HepG2 (cell line): ENCODE data around the gene TBCD. TPM values are rescaled to one million over a fixed set of nuclear protein-coding genes. Genes with fewer than 3 reads are reported as not detected.

Source experiments
- HDAC1 ChIP-seq: sonication (generic); formaldehyde crosslinking; IDR thresholded peaks from 2 replicates; pipeline ENCODE4 v1.5.1; 2020; ENCODE audit warnings: mild to moderate bottlenecking, missing genetic modification reagents
- ISL2 ChIP-seq: sonication (generic); formaldehyde crosslinking; IDR thresholded peaks from 2 replicates; pipeline ENCODE4 v1.5.0; 2020; ENCODE audit warnings: missing genetic modification reagents
- KAT7 ChIP-seq: IDR thresholded peaks from 2 replicates; pipeline ENCODE4 v1.6.1; 2018; ENCODE audit warnings: borderline replicate concordance, missing compliant biosample characterization
- KDM5A ChIP-seq: fragments of 200-600 bp; sonication (generic); IDR thresholded peaks from 2 replicates; pipeline ENCODE4 v1.7.0; 2018; ENCODE audit warnings: antibody characterized with exemption, mild to moderate bottlenecking, low read length, borderline replicate concordance
- KLF11 ChIP-seq: IDR thresholded peaks from 2 replicates; pipeline ENCODE4 v1.6.1; 2016; ENCODE audit warnings: missing compliant biosample characterization
- NFATC3 ChIP-seq: sonication (generic); formaldehyde crosslinking; IDR thresholded peaks from 2 replicates; pipeline ENCODE4 v1.5.1; 2020; ENCODE audit warnings: mild to moderate bottlenecking, missing genetic modification reagents
- NONO ChIP-seq, 2 experiments: fragments of 450-650 bp in 1 of 2; sonication (generic) in 1 of 2; formaldehyde crosslinking in 1 of 2; IDR thresholded peaks in 1 of 2; conservative IDR thresholded peaks in 1 of 2; 2 replicates each; pipeline versions ENCODE4 v1.6.1 to v1.8.0; 2017 to 2022; ENCODE audit warnings: mild to moderate bottlenecking in 1 of 2, missing genetic modification reagents in 1 of 2, moderate library complexity in 1 of 2
- PPARG ChIP-seq: conservative IDR thresholded peaks from 2 replicates; pipeline ENCODE4 v1.6.1; 2016; ENCODE audit warnings: missing biosample characterization, missing genetic modification reagents
- SRSF9 ChIP-seq: fragments of 200-400 bp; formaldehyde crosslinking; IDR thresholded peaks from 2 replicates; pipeline ENCODE4 v1.6.1; 2018; ENCODE audit warnings: borderline replicate concordance, mild to moderate bottlenecking, low read depth, low read length; ENCODE audit not compliant: insufficient read depth, poor library complexity, severe bottlenecking
- ZC3H13 ChIP-seq: sonication (generic); formaldehyde crosslinking; IDR thresholded peaks from 2 replicates; pipeline ENCODE4 v1.8.1; 2023; ENCODE audit warnings: mild to moderate bottlenecking, missing genetic modification reagents, moderate library complexity
- ZKSCAN8 ChIP-seq: IDR thresholded peaks from 2 replicates; pipeline ENCODE4 v1.6.1; 2016; ENCODE audit warnings: borderline replicate concordance, missing genetic modification reagents, missing compliant biosample characterization
- ZNF17 ChIP-seq: sonication (generic); formaldehyde crosslinking; IDR thresholded peaks from 2 replicates; pipeline ENCODE4 v1.5.0; 2020; ENCODE audit warnings: mild to moderate bottlenecking, missing genetic modification reagents
- ZNF547 ChIP-seq: sonication (generic); formaldehyde crosslinking; IDR thresholded peaks from 2 replicates; pipeline ENCODE4 v1.5.1; 2020; ENCODE audit warnings: mild to moderate bottlenecking, missing genetic modification reagents
- polyA plus RNA-seq, 8 experiments: library from polyadenylated mRNA; depleted of rRNA in 3 of 8; stranded (reverse) in 7 of 8; unstranded in 1 of 8; fragments of >200 nt; fragmentation: Illumina TruSeq in 4 of 8; extraction: Trizol in 4 of 8; gene quantifications; 2 replicates each; pipeline versions ENCODE4 v1.2.1 to v1.2.3, GENCODE V29; 2011 to 2016; ENCODE audit warnings: low read depth in 4 of 8, missing spikeins in 1 of 8, mixed read lengths in 1 of 8; ENCODE audit not compliant: insufficient read depth in 1 of 8
- total RNA-seq, 5 experiments: library from RNA; depleted of rRNA; stranded (reverse); fragments of >200 nt; fragmentation: Illumina TruSeq; extraction: Trizol; gene quantifications; 2 replicates each; pipeline ENCODE4 v1.2.3, GENCODE V29; 2016; ENCODE audit warnings: low read depth in 1 of 5
- TF ChIP-seq, protein P1 (sequence below): sonication (generic); formaldehyde crosslinking; IDR thresholded peaks from 2 replicates; pipeline ENCODE4 v1.8.0; 2022; ENCODE audit warnings: mild to moderate bottlenecking, missing genetic modification reagents, moderate library complexity
- TF ChIP-seq, protein P2 (sequence below): sonication (generic); formaldehyde crosslinking; IDR thresholded peaks from 2 replicates; pipeline ENCODE4 v1.4.0; 2020; ENCODE audit warnings: mild to moderate bottlenecking, missing genetic modification reagents
- TF ChIP-seq, protein P3 (sequence below), 2 experiments: sonication (generic) in 1 of 2; formaldehyde crosslinking in 1 of 2; IDR thresholded peaks; 2 replicates each; pipeline versions ENCODE4 v1.4.0 to v1.6.1; 2018 to 2020; ENCODE audit warnings: missing genetic modification reagents in 2 of 2, borderline replicate concordance in 1 of 2, low read depth in 1 of 2, mild to moderate bottlenecking in 1 of 2, missing biosample characterization in 1 of 2
- TF ChIP-seq, protein P4 (sequence below): sonication (generic); formaldehyde crosslinking; IDR thresholded peaks from 2 replicates; pipeline ENCODE4 v1.8.1; 2023; ENCODE audit warnings: mild to moderate bottlenecking, moderate library complexity, missing genetic modification reagents
- TF ChIP-seq, protein P5 (sequence below): sonication (generic); formaldehyde crosslinking; IDR thresholded peaks from 2 replicates; pipeline ENCODE4 v1.4.0; 2020; ENCODE audit warnings: missing genetic modification reagents
- TF ChIP-seq, protein P6 (sequence below): sonication (generic); formaldehyde crosslinking; IDR thresholded peaks from 2 replicates; pipeline ENCODE4 v1.4.0; 2020; ENCODE audit warnings: missing genetic modification reagents

The TBCD gene
- total and polyA plus RNA-seq, 2 of the 13 experiments (the other 11 are each of a cell fraction or from before 2014, with no cell fraction given): 33.9 to 54.8 TPM

DNA sequence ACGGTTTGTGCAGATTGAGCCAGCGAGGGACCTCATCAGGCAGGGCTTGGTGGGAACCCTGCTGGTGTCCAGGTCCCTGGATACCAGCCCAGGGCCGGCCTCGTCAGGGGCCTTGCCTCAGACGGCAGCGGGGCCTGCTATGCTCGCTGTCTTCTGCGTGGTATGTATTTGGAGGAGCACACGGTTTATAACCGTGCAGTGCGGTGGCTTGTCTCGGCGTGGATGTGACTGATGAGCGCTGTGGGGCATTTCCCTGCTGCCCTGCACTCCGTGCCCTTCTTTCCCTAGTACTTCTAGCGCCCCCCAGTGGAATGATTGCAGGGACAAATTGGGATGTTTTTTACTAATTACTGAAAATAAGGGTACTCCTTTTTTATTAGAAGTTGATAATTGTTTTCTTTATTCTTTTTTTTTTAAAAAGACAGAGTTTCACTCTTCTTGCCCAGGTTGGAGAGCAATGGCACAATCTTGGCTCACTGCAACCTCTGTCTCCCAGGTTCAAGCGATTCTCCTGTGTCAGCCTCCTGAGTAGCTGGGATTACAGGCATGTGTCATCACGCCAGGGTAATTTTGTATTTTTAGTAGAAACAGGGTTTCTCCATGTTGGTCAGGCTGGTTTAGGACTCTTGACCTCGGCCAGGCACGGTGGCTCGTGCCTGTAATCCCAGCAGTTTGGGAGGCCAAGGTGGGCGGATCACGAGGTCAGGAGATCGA is 15.3 kb downstream of the TBCD start (continued):
- TF ChIP-seq ZKSCAN8 (CRISPR knock-in tag): 0 out of 2 replicates have a peak, but pooled peaks have one; percentile 22
- TF ChIP-seq, protein P1, sequence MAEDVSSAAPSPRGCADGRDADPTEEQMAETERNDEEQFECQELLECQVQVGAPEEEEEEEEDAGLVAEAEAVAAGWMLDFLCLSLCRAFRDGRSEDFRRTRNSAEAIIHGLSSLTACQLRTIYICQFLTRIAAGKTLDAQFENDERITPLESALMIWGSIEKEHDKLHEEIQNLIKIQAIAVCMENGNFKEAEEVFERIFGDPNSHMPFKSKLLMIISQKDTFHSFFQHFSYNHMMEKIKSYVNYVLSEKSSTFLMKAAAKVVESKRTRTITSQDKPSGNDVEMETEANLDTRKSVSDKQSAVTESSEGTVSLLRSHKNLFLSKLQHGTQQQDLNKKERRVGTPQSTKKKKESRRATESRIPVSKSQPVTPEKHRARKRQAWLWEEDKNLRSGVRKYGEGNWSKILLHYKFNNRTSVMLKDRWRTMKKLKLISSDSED (CRISPR knock-in tag): no peak
- no peak for TF ChIP-seq NFATC3 (CRISPR knock-in tag)
- TF ChIP-seq ISL2 (CRISPR knock-in tag): 0 out of 2 replicates have a peak, but pooled peaks have one; percentile 31
- TF ChIP-seq ZNF547 (CRISPR knock-in tag): no peak; the same call in 1 of the 2 replicates
- no peak for TF ChIP-seq HDAC1 (CRISPR knock-in tag)
- TF ChIP-seq, protein P2, sequence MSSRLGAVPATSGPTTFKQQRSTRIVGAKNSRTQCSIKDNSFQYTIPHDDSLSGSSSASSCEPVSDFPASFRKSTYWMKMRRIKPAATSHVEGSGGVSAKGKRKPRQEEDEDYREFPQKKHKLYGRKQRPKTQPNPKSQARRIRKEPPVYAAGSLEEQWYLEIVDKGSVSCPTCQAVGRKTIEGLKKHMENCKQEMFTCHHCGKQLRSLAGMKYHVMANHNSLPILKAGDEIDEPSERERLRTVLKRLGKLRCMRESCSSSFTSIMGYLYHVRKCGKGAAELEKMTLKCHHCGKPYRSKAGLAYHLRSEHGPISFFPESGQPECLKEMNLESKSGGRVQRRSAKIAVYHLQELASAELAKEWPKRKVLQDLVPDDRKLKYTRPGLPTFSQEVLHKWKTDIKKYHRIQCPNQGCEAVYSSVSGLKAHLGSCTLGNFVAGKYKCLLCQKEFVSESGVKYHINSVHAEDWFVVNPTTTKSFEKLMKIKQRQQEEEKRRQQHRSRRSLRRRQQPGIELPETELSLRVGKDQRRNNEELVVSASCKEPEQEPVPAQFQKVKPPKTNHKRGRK (CRISPR knock-in tag): no peak
- TF ChIP-seq PPARG (CRISPR knock-in tag): no peak
- TF ChIP-seq SRSF9: no peak
- no peak for TF ChIP-seq KAT7
- TF ChIP-seq KLF11 (CRISPR knock-in tag): no peak
- TF ChIP-seq, protein P3, sequence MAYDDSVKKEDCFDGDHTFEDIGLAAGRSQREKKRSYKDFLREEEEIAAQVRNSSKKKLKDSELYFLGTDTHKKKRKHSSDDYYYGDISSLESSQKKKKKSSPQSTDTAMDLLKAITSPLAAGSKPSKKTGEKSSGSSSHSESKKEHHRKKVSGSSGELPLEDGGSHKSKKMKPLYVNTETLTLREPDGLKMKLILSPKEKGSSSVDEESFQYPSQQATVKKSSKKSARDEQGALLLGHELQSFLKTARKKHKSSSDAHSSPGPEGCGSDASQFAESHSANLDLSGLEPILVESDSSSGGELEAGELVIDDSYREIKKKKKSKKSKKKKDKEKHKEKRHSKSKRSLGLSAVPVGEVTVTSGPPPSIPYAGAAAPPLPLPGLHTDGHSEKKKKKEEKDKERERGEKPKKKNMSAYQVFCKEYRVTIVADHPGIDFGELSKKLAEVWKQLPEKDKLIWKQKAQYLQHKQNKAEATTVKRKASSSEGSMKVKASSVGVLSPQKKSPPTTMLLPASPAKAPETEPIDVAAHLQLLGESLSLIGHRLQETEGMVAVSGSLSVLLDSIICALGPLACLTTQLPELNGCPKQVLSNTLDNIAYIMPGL (CRISPR knock-in tag; IDR thresholded peaks at IDR 0.05; ENCODE audit: borderline replicate concordance in 1 of 2, low read depth in 1 of 2): peak in 1 of 2 experiments; percentile 31; a peak in 1 of 4 replicates
- TF ChIP-seq NONO (IDR thresholded peaks at IDR 0.05): no peak
- no peak for TF ChIP-seq NONO (CRISPR knock-in tag; conservative IDR thresholded peaks at IDR 0.05)
- no peak for TF ChIP-seq ZC3H13
- no peak for TF ChIP-seq KDM5A
- TF ChIP-seq ZNF17 (CRISPR knock-in tag): no peak
- TF ChIP-seq, protein P4, sequence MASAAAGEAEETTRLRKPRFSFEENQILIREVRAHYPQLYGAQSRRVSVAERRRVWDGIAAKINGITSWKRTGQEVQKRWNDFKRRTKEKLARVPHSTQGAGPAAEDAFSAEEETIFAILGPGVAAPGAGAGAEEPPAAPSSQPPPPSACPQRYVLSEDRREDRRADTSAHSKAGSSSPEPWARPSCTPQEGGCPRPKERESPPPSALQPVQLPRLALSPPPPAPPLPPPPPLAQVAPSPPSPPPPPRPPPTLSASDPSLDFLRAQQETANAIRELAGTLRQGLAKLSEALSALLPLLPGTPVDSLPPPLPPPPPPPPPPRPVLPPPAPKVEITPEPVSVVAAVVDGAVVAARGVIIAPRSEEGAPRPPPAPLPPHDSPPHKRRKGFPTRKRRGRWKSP: no peak
- TF ChIP-seq, protein P5, sequence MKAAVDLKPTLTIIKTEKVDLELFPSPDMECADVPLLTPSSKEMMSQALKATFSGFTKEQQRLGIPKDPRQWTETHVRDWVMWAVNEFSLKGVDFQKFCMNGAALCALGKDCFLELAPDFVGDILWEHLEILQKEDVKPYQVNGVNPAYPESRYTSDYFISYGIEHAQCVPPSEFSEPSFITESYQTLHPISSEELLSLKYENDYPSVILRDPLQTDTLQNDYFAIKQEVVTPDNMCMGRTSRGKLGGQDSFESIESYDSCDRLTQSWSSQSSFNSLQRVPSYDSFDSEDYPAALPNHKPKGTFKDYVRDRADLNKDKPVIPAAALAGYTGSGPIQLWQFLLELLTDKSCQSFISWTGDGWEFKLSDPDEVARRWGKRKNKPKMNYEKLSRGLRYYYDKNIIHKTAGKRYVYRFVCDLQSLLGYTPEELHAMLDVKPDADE (CRISPR knock-in tag): no peak
- TF ChIP-seq, protein P6, sequence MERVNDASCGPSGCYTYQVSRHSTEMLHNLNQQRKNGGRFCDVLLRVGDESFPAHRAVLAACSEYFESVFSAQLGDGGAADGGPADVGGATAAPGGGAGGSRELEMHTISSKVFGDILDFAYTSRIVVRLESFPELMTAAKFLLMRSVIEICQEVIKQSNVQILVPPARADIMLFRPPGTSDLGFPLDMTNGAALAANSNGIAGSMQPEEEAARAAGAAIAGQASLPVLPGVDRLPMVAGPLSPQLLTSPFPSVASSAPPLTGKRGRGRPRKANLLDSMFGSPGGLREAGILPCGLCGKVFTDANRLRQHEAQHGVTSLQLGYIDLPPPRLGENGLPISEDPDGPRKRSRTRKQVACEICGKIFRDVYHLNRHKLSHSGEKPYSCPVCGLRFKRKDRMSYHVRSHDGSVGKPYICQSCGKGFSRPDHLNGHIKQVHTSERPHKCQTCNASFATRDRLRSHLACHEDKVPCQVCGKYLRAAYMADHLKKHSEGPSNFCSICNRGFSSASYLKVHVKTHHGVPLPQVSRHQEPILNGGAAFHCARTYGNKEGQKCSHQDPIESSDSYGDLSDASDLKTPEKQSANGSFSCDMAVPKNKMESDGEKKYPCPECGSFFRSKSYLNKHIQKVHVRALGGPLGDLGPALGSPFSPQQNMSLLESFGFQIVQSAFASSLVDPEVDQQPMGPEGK (CRISPR knock-in tag): no peak
